GM23338 (cell line): ENCODE data around the gene SRSF7.

Experiments
- CREB1 ChIP-seq: fragments of 250-450 bp; sonication (Bioruptor Pico); IDR thresholded peaks from 2 replicates; pipeline ENCODE4 v1.5.0; 2020; ENCODE audit warnings: low read depth, mild to moderate bottlenecking, moderate library complexity
- EZH2 ChIP-seq: fragments of 200-600 bp; sonication (generic); IDR thresholded peaks from one replicate; pipeline ENCODE4 v1.8.0; 2017; ENCODE audit warnings: antibody characterized with exemption, mild to moderate bottlenecking, low read depth; ENCODE audit not compliant: unreplicated experiment
- EZH2phosphoT487 ChIP-seq: fragments of 200-600 bp; sonication (generic); IDR thresholded peaks from one replicate; pipeline ENCODE4 v1.8.1; 2018; ENCODE audit warnings: antibody characterized with exemption; ENCODE audit not compliant: unreplicated experiment
- JUNB ChIP-seq: IDR thresholded peaks from one replicate; pipeline ENCODE4 v1.6.1; 2016; ENCODE audit warnings: antibody characterized with exemption; ENCODE audit not compliant: unreplicated experiment
- NANOG ChIP-seq: IDR thresholded peaks from 2 replicates; pipeline ENCODE4 v1.6.1; 2016; ENCODE audit warnings: antibody characterized with exemption, borderline replicate concordance
- POLR2AphosphoS5 ChIP-seq: IDR thresholded peaks from 2 replicates; pipeline ENCODE4 v1.6.1; 2016; ENCODE audit warnings: antibody characterized with exemption, low read depth
- REST ChIP-seq: IDR thresholded peaks from one replicate; pipeline ENCODE4 v1.6.1; 2018; ENCODE audit warnings: antibody characterized with exemption; ENCODE audit not compliant: unreplicated experiment
- STAT1 ChIP-seq: IDR thresholded peaks from one replicate; pipeline ENCODE4 v1.6.1; 2016; ENCODE audit warnings: antibody characterized with exemption; ENCODE audit not compliant: unreplicated experiment
- ZNF331 ChIP-seq: fragments of 250-450 bp; sonication (Bioruptor Pico); IDR thresholded peaks from 2 replicates; pipeline ENCODE4 v1.5.0; 2020; ENCODE audit warnings: low read depth, mild to moderate bottlenecking, moderate library complexity
- TF ChIP-seq, protein P1 (sequence below), 2 experiments: fragments of 200-600 bp in 1 of 2; sonication (generic) in 1 of 2; conservative IDR thresholded peaks; 2 replicates each; pipeline versions ENCODE4 v1.5.1 to v1.6.1; 2016 to 2017; ENCODE audit warnings: antibody characterized with exemption in 2 of 2, low read depth in 2 of 2, mild to moderate bottlenecking in 2 of 2, moderate library complexity in 1 of 2
- TF ChIP-seq, protein P2 (sequence below): IDR thresholded peaks from 2 replicates; pipeline ENCODE4 v1.6.1; 2016; ENCODE audit warnings: antibody characterized with exemption

DNA sequence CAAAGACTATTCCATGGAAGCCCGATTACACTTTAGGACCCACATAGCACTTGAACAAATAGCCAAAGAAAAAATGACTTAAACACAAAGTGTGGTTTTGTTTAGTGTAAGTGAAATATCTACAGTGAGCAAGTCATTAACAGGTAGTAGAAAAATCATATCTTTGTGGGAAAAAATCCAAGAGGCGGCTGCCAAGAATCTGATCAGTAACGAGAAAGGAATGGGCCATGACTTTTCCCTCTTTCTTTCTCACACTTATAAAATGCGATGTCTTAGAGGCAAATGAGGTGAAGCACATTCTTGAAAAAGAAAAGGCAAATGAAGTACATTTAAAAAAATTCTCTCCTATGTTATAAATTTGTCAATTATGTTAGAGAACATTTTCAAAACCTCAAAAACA, 14.0 kb upstream of the SRSF7 start:
- TF ChIP-seq REST (no peak), CREB1 (CRISPR knock-in tag) (no peak), EZH2 (no peak), POLR2AphosphoS5 (no peak), JUNB (no peak), EZH2phosphoT487 (no peak), ZNF331 (no peak), STAT1 (no peak), NANOG (no peak)
- TF ChIP-seq, protein P1, sequence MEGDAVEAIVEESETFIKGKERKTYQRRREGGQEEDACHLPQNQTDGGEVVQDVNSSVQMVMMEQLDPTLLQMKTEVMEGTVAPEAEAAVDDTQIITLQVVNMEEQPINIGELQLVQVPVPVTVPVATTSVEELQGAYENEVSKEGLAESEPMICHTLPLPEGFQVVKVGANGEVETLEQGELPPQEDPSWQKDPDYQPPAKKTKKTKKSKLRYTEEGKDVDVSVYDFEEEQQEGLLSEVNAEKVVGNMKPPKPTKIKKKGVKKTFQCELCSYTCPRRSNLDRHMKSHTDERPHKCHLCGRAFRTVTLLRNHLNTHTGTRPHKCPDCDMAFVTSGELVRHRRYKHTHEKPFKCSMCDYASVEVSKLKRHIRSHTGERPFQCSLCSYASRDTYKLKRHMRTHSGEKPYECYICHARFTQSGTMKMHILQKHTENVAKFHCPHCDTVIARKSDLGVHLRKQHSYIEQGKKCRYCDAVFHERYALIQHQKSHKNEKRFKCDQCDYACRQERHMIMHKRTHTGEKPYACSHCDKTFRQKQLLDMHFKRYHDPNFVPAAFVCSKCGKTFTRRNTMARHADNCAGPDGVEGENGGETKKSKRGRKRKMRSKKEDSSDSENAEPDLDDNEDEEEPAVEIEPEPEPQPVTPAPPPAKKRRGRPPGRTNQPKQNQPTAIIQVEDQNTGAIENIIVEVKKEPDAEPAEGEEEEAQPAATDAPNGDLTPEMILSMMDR (conservative IDR thresholded peaks at IDR 0.05; ENCODE audit: low read depth in 2 of 2): no peak
- TF ChIP-seq, protein P2, sequence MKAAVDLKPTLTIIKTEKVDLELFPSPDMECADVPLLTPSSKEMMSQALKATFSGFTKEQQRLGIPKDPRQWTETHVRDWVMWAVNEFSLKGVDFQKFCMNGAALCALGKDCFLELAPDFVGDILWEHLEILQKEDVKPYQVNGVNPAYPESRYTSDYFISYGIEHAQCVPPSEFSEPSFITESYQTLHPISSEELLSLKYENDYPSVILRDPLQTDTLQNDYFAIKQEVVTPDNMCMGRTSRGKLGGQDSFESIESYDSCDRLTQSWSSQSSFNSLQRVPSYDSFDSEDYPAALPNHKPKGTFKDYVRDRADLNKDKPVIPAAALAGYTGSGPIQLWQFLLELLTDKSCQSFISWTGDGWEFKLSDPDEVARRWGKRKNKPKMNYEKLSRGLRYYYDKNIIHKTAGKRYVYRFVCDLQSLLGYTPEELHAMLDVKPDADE: no peak
